Memory B cell (primary cell): ENCODE measurements around the gene PLCH2.
A peak's percentile ranks its signal among the peaks of the same experiment; 100 is the strongest.

Experiments
- ATAC-seq: fragments of 150-1000 bp; cut with Tn5 transposase; 2 replicates; pipeline ENCODE4 v1.10.0; 2021; ENCODE audit warnings: low read depth, mild to moderate bottlenecking, moderate library complexity
- DNase-seq, 2 donors: peaks; one replicate each; pipeline ENCODE4 v3.0.0; 2022; ENCODE audit warnings: low spot score in 2 of 2
- H3K27ac Mint-ChIP-seq: one replicate; pipeline ENCODE4 v1.8.0; 2022; ENCODE audit warnings: mild to moderate bottlenecking, moderate library complexity, mixed read lengths
- H3K27me3 Mint-ChIP-seq: one replicate; pipeline ENCODE4 v1.8.0; 2022; ENCODE audit warnings: mixed read lengths
- H3K36me3 Mint-ChIP-seq: one replicate; pipeline ENCODE4 v1.8.0; 2022; ENCODE audit warnings: mild to moderate bottlenecking, mixed read lengths
- H3K4me1 Mint-ChIP-seq: one replicate; pipeline ENCODE4 v1.8.0; 2022; ENCODE audit warnings: mixed read lengths
- H3K4me3 Mint-ChIP-seq: one replicate; pipeline ENCODE4 v1.8.0; 2022; ENCODE audit warnings: mild to moderate bottlenecking, moderate library complexity, mixed read lengths
- H3K9me3 Mint-ChIP-seq: one replicate; pipeline ENCODE4 v1.8.0; 2022; ENCODE audit warnings: mixed read lengths

The PLCH2 gene

DNA sequence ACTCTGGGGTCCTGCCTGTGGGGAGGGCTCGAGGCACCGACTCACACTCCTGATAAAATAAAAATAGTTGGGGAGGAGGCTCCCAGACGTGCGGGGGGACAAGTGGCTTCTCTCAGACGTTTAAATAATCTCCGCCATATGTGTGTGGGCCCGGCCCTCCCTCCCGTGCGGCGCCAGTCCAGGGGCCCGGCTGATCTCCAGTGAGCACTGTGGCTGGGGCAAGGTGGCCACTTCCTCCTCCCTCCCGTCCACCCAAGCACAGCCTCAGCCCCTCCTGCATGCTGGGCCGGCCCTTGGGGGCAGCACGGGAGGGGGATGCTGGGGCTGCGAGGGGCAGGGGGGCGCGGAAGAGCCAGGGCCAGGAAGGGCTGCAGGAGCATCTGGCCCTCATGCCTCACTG, 4.0 kb upstream of the PLCH2 start:
- Mint-ChIP-seq H3K36me3 (no peaks in the 10 kb centered on the region), H3K4me3 (no peak overlapping the region), H3K9me3 (no peaks in the 10 kb centered on the region), H3K4me1 (peaks cover 11% of the 10 kb centered on the region), H3K27me3 (peaks cover 4% of the 10 kb centered on the region), H3K27ac (no peak overlapping the region)
- ATAC-seq: no peak
- no peak for DNase-seq

DNA sequence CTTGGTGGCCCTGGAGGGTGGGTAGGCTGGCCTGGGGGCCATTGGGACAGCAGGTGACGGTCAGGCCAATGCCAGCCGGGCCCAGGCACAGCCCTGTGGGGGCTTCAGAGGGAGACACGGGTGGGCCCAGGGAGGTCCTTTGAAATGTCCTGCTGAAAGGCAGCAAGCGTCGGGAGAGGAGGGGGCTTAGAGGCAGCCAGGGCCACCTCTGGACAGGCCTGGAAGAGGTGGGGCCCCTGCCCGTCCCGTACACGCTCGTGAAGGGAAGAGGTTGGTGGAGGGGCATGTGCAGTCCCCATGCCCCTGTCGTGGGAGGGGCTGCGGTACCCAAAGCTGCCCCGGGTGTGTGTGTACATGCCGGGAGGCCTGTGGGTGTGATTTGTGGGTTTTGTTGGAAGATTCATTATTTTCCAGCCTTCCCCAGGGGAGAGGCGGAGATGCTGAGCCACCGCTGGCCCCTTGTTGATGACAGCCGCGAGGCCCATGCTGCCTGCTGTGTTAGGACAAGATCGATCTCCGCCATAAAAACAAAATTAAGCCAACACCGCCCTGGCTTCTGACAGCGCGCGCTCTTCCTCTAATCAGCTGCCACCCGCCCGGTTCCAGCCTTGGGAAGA, 3.4 kb upstream of the PLCH2 start:
- peaks cover 4% of the 10 kb centered on the region for H3K27me3 Mint-ChIP-seq
- ATAC-seq (no peak), DNase-seq (no peak)
- no peak overlapping the region for H3K27ac Mint-ChIP-seq
- H3K36me3 Mint-ChIP-seq: no peaks in the 10 kb centered on the region
- no peaks in the 10 kb centered on the region for H3K9me3 Mint-ChIP-seq
- H3K4me3 Mint-ChIP-seq: no peak overlapping the region
- peaks cover 11% of the 10 kb centered on the region for H3K4me1 Mint-ChIP-seq

DNA sequence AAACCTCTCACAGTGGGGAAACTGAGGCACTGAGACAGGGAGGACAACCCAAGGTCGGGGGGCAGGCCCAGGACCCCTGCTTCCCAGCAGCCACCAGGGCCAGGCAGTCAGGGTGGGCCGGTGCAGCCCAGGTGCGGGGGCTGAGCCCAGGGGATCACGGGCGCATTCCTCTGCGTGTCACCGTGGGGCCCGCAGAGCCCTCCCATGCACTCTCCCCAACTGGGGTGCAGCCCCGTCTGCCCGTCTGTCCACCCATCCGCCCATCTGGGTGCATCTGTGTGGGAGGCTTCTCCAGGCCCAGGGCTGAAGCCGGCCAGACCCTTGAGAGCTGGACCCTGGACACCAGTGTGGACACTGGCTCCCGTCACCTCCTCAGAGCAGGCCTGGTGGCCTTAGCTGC, 2.9 kb upstream of the PLCH2 start:
- no peak overlapping the region for H3K27ac Mint-ChIP-seq
- no peak overlapping the region for H3K4me3 Mint-ChIP-seq
- H3K27me3 Mint-ChIP-seq: peaks cover 4% of the 10 kb centered on the region
- H3K36me3 Mint-ChIP-seq: no peaks in the 10 kb centered on the region
- ATAC-seq: no peak
- H3K9me3 Mint-ChIP-seq: no peaks in the 10 kb centered on the region
- no peak for DNase-seq
- H3K4me1 Mint-ChIP-seq: peaks cover 11% of the 10 kb centered on the region

DNA sequence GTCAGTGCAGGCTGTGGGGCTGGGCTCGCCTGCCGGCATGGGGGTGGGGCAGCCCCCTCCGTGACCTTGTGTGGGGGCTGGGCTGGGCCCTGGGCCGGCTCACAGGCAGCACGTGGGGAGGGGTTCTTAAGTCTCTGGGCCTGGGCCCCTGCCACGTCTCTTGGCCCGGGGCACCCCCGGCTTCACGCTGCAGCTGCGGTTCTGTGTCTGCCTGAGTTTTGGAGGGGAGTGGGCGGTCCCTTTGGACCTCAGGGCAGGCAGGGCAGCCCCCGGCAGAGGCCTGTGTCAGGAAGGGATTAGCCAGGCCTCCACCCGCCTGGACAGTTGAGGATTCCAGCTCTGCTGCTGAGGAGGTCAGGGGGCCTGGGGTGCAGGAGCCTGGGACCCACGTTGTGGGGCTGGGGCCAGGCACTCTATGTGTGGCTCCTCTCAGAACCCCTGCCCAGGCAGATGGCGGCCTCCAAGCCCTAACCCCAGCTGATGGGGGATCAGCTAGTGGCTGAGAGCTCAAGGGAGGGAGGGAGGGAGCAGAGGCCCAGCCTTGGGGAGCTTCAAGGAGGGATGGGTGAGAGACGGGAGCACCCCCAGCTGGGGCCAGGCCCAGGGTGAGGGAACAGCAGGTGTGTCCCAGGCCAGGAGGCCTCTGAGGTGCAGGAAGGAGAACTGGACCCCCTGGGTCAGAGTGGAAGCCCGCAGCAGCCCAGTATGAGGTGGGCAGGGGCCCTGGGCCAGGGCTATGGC, 1.8 kb upstream of the PLCH2 start:
- Mint-ChIP-seq H3K4me1 (peaks cover 9% of the 10 kb centered on the region), H3K4me3 (no peak overlapping the region), H3K27ac (no peak overlapping the region), H3K36me3 (no peaks in the 10 kb centered on the region), H3K27me3 (no peaks in the 10 kb centered on the region), H3K9me3 (no peaks in the 10 kb centered on the region)
- DNase-seq (no peak), ATAC-seq (no peak)

DNA sequence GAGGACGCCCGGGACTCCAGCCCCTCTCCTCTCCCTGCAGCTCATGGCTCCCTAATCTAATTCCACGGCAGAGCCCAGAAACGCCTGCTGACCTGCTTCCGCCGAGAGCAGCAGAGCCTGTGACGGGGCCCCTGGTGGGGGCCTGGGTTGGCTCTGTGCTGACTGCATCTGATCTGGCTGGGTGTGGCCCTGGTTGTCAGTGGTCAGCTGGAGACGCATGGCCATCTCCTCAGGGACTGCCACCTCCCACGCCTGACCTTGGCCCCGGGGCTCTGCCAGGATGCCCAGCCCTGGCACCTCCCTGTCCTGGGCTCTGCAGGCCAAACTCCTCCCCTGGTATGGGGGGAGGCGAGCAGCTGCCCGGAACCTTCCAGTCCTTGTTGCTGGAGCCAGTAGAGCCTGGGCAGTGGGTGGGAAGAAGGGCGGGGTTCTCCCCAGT, 1.1 kb upstream of the PLCH2 start:
- ATAC-seq (no peak), DNase-seq (no peak)
- no peak overlapping the region for H3K4me3 Mint-ChIP-seq
- no peaks in the 10 kb centered on the region for H3K9me3 Mint-ChIP-seq
- H3K27ac Mint-ChIP-seq: no peak overlapping the region
- H3K27me3 Mint-ChIP-seq: no peaks in the 10 kb centered on the region
- H3K36me3 Mint-ChIP-seq: no peaks in the 10 kb centered on the region
- H3K4me1 Mint-ChIP-seq: peaks cover 9% of the 10 kb centered on the region

DNA sequence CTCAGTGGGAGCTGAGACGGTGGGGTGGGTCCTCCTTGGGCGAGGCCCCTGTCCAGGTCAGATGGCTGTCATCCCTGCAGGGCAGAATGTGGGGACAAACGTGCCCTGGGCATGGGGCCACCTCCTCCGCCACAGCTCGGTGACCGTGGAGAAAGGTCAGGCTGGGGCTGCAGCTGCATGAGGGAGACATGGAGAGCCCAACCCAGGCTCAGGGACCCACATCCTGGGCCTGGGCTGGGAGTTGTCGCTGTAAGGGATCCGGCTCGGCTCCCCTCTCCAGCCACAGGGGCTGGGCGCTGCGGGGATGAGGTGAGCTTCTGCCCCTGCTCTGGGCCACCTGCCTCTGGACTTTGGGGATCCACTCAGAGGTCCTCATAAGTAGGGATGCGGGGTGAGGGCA, 518 bp upstream of the PLCH2 start:
- H3K4me1 Mint-ChIP-seq: peaks cover 5% of the 10 kb centered on the region
- no peaks in the 10 kb centered on the region for H3K36me3 Mint-ChIP-seq
- H3K9me3 Mint-ChIP-seq: no peaks in the 10 kb centered on the region
- H3K4me3 Mint-ChIP-seq: no peak overlapping the region
- H3K27ac Mint-ChIP-seq: no peak overlapping the region
- ATAC-seq (no peak), DNase-seq (no peak)
- no peaks in the 10 kb centered on the region for H3K27me3 Mint-ChIP-seq

DNA sequence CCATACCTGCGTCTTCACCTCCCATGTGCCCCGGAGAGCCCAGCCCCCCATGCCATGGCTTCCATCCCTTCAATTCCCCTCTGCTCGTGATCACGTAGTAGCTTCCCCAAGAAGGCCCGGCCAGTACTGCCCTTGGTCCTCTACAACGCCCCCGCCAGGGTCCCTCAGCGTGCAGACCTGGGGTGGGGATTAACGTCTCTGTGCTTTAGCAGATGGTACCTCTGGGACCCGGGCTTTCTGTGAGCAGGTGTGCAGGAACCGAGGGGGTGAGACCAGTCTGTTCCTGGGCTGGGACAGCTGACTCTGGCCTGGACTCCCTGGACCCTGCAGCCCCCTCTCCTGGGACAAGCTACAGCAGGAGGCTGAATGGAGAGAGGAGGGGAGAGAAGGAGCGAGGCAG, 1.2 kb downstream of the PLCH2 start:
- Mint-ChIP-seq H3K4me3 (no peak overlapping the region), H3K36me3 (no peaks in the 10 kb centered on the region), H3K27ac (no peak overlapping the region), H3K9me3 (no peaks in the 10 kb centered on the region), H3K4me1 (no peaks in the 10 kb centered on the region), H3K27me3 (no peaks in the 10 kb centered on the region)
- no peak for DNase-seq
- ATAC-seq: no peak

DNA sequence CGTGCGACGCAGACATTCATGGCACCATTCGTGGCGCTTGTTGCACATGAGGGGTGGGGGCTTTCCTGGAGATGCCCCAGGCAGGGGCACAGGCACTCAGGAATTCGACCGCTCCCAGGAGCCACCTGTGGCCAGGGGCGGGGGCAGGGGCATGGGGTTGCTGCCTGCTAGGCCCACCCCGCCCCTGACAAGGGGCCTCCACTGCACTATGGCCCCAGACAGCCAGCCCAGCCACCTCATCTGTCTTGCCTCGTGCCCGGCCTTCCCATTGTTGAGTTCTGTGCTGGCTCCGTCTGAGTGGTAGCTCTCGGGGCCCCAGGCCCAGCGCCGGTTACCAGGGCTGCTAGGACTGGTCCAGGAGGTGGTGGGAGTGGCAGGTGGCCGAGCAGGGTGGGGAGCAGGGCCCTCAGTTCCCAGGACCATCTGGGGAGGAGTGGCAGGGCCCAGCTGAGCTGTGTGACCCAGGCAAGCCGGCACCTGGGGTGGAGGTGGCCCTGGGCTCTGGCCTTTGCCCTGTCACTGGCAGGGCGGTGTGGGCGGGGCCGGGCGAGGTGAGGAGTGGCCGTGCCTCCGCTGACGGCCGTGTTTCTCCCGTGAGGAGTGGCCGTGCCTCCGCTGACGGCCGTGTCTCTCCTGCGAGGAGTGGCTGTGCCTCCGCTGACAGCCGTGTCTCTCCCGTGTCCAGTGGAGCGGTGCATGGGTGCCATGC, 1.9 kb downstream of the PLCH2 start:
- no peak overlapping the region for H3K4me3 Mint-ChIP-seq
- no peaks in the 10 kb centered on the region for H3K27me3 Mint-ChIP-seq
- H3K36me3 Mint-ChIP-seq: no peaks in the 10 kb centered on the region
- no peak overlapping the region for H3K27ac Mint-ChIP-seq
- H3K4me1 Mint-ChIP-seq: no peaks in the 10 kb centered on the region
- DNase-seq (no peak), ATAC-seq (no peak)
- no peaks in the 10 kb centered on the region for H3K9me3 Mint-ChIP-seq

DNA sequence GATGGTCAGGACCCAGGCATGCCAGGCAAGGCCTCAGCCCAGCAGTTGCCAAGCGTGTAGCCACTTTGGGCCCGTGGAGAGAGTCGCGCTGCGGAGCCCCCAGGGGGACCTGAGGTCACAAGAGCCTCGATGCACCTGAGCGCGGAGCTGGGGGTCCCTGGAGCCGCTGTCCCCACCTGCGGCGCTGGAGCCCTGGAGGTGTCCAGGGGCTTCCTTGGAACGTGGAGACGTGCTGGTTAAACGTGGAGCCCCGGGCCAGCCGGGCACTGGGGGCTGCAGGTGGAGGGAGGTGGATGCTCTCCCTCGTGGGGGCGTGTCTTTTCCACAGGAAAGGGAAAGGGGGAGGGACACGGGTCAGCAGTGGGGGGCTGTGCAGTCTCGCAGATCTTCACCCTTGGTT, 3.1 kb downstream of the PLCH2 start:
- no peaks in the 10 kb centered on the region for H3K36me3 Mint-ChIP-seq
- H3K27ac Mint-ChIP-seq: no peak overlapping the region
- no peaks in the 10 kb centered on the region for H3K27me3 Mint-ChIP-seq
- H3K9me3 Mint-ChIP-seq: no peaks in the 10 kb centered on the region
- ATAC-seq (no peak), DNase-seq (no peak)
- H3K4me1 Mint-ChIP-seq: peaks cover 4% of the 10 kb centered on the region
- H3K4me3 Mint-ChIP-seq: no peak overlapping the region

DNA sequence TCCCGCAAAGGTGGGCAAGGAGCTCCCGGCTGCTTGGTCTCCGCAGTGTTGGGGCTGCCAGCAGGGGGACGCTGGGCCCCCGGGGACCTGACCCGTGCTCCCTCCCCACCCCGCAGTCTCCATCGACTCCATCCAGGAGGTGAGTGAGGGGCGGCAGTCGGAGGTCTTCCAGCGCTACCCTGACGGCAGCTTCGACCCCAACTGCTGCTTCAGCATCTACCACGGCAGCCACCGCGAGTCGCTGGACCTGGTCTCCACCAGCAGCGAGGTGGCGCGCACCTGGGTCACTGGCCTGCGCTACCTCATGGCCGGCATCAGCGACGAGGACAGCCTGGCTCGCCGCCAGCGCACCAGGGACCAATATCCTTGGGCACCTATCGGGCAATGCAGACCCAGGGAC, 3.5 kb downstream of the PLCH2 start:
- H3K9me3 Mint-ChIP-seq: no peaks in the 10 kb centered on the region
- no peaks in the 10 kb centered on the region for H3K36me3 Mint-ChIP-seq
- H3K4me1 Mint-ChIP-seq: peaks cover 5% of the 10 kb centered on the region
- ATAC-seq (no peak), DNase-seq (no peak)
- no peak overlapping the region for H3K4me3 Mint-ChIP-seq
- no peaks in the 10 kb centered on the region for H3K27me3 Mint-ChIP-seq
- no peak overlapping the region for H3K27ac Mint-ChIP-seq

DNA sequence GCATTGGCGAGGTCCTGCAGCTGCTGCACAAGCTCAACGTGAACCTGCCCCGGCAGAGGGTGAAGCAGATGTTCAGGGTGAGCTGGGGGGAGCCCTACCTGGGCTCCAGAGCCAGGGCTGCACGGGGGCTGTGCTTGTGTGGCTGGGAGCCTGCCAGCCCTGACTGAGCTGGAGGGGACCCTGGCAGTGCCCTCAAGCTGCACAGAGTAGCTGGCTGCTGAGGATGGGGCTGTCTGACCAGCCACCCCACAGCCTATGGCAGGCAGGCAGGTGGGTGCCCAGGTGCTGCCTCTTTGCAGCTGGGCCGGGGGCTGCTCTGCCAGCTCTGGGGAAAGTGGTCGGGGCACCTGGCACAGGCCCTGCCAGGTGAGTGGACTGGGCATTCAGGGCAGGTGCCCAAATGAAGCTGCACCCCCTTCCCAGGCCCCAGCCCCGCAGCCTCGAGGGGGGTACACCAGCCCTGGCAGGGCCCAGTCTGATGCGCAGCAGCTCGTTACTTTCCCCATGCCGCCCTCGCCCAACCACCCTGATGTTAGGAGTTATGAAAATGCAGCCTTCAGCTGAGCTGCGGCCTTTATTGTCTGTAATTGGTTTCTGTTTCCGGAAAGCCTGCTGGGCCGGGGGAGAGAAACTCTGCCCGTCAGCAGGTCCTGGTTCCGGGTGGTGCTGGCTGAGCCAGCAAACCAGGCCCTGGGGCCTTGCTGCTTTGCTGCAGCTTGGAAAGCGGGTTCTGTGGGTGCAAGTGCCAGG, 4.3 kb downstream of the PLCH2 start:
- peaks cover 7% of the 10 kb centered on the region for H3K4me1 Mint-ChIP-seq
- H3K36me3 Mint-ChIP-seq: no peaks in the 10 kb centered on the region
- peak; percentile 26 for ATAC-seq
- no peak overlapping the region for H3K27ac Mint-ChIP-seq
- DNase-seq: no peak
- no peaks in the 10 kb centered on the region for H3K9me3 Mint-ChIP-seq
- H3K4me3 Mint-ChIP-seq: no peak overlapping the region
- no peaks in the 10 kb centered on the region for H3K27me3 Mint-ChIP-seq

DNA sequence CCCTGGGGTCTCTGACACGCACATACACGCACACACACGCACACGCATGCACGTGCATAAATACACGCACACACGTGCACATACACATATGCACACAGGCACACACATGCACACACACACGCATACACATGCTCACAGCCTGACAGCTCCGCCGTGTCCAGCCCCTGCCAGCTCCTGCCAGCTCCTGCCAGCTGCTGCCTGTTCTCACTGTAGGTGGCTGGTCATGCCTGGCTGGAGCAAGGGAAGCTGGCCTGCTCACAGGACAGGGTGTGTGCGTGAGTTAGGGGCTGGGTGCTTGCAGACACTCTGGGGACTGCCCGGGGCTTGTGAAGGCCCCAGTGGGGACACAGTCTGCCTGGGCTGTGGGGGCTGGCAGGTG, 4.9 kb downstream of the PLCH2 start:
- no peaks in the 10 kb centered on the region for H3K27me3 Mint-ChIP-seq
- no peak overlapping the region for H3K4me3 Mint-ChIP-seq
- ATAC-seq: peak; percentile 34
- no peaks in the 10 kb centered on the region for H3K9me3 Mint-ChIP-seq
- no peaks in the 10 kb centered on the region for H3K36me3 Mint-ChIP-seq
- no peak for DNase-seq
- H3K27ac Mint-ChIP-seq: no peak overlapping the region
- peaks cover 7% of the 10 kb centered on the region for H3K4me1 Mint-ChIP-seq

DNA sequence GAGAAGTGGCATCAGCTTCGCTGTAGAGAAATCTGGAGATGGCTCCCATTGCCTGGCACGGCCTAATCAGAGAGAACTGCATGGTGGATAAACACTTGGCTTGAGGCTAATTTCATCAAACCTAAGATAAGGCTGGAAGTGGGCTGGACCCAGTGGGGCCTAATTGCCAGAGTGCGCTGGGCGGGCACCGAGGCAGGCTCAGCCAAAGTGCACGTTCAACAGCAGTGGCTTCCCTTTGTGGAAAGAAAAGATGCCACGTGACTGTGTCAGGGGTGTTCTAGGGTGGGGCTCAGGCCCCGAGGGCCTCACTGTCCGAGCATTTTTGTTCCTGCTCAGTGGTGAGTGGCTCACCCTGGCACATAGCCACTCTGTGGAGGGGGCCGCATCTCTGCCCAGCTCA, 5.8 kb downstream of the PLCH2 start:
- Mint-ChIP-seq H3K27me3 (no peaks in the 10 kb centered on the region), H3K4me1 (peaks cover 7% of the 10 kb centered on the region), H3K9me3 (no peaks in the 10 kb centered on the region), H3K27ac (no peak overlapping the region), H3K4me3 (no peak overlapping the region), H3K36me3 (peaks cover 2% of the 10 kb centered on the region)
- DNase-seq (no peak), ATAC-seq (peak; percentile 39)

DNA sequence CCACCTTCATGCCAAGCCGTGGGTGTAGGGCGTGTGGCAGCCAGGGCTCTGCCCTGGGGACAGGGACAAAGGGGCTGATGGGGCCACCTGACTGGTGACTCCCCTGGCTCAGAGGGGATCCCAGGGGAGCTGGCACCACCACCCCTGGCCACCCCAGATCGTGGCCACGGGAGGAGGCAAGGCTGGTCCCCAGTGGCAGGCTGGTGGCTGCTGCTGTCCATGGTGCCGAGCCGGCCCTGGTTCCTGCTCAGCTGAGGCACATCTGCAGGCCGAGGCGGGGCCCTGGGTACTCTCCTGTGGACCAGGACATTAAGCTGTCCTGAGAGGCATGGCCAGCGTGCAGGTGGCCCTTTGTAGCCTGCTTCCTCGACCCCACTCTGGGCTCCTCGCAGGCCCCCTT, 6.5 kb downstream of the PLCH2 start:
- Mint-ChIP-seq H3K9me3 (no peaks in the 10 kb centered on the region), H3K4me1 (peaks cover 7% of the 10 kb centered on the region), H3K27me3 (no peaks in the 10 kb centered on the region), H3K36me3 (peaks cover 8% of the 10 kb centered on the region), H3K27ac (no peak overlapping the region), H3K4me3 (no peak overlapping the region)
- DNase-seq (no peak), ATAC-seq (no peak)
